Measurements from ENCODE around the gene TMEM117.

The TMEM117 gene

GRCh38 chr12:44342371-44342770 lies 506.5 kb downstream of the TMEM117 start:
- no peak for TF ChIP-seq RARB (CRISPR knock-in tag; IDR thresholded peaks at IDR 0.05)
- TF ChIP-seq PPARA (CRISPR knock-in tag; IDR thresholded peaks at IDR 0.05; ENCODE audit: borderline replicate concordance): no peak
- TF ChIP-seq, protein P1, sequence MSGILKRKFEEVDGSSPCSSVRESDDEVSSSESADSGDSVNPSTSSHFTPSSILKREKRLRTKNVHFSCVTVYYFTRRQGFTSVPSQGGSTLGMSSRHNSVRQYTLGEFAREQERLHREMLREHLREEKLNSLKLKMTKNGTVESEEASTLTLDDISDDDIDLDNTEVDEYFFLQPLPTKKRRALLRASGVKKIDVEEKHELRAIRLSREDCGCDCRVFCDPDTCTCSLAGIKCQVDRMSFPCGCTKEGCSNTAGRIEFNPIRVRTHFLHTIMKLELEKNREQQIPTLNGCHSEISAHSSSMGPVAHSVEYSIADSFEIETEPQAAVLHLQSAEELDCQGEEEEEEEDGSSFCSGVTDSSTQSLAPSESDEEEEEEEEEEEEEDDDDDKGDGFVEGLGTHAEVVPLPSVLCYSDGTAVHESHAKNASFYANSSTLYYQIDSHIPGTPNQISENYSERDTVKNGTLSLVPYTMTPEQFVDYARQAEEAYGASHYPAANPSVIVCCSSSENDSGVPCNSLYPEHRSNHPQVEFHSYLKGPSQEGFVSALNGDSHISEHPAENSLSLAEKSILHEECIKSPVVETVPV (CRISPR knock-in tag; IDR thresholded peaks at IDR 0.05): no peak
- TF ChIP-seq ISL1 (CRISPR knock-in tag; IDR thresholded peaks at IDR 0.05): no peak
- TF ChIP-seq ZC3H10 (CRISPR knock-in tag; IDR thresholded peaks at IDR 0.05): no peak
- TF ChIP-seq BACH2 (CRISPR knock-in tag; IDR thresholded peaks at IDR 0.05; ENCODE audit: borderline replicate concordance): no peak
- TF ChIP-seq ARNTL (CRISPR knock-in tag; IDR thresholded peaks at IDR 0.05; ENCODE audit: borderline replicate concordance, low read depth): no peak
- no peak for TF ChIP-seq ZFP3 (CRISPR knock-in tag; IDR thresholded peaks at IDR 0.05)
- TF ChIP-seq ZNF565 (CRISPR knock-in tag; conservative IDR thresholded peaks at IDR 0.05; ENCODE audit: low read depth): no peak
- TF ChIP-seq, protein P2, sequence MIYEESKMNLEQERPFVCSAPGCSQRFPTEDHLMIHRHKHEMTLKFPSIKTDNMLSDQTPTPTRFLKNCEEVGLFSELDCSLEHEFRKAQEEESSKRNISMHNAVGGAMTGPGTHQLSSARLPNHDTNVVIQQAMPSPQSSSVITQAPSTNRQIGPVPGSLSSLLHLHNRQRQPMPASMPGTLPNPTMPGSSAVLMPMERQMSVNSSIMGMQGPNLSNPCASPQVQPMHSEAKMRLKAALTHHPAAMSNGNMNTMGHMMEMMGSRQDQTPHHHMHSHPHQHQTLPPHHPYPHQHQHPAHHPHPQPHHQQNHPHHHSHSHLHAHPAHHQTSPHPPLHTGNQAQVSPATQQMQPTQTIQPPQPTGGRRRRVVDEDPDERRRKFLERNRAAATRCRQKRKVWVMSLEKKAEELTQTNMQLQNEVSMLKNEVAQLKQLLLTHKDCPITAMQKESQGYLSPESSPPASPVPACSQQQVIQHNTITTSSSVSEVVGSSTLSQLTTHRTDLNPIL (CRISPR knock-in tag; IDR thresholded peaks at IDR 0.05; ENCODE audit: low read depth): no peak
- no peak for TF ChIP-seq TSHZ2 (CRISPR knock-in tag; IDR thresholded peaks at IDR 0.05)
- TF ChIP-seq, protein P3, sequence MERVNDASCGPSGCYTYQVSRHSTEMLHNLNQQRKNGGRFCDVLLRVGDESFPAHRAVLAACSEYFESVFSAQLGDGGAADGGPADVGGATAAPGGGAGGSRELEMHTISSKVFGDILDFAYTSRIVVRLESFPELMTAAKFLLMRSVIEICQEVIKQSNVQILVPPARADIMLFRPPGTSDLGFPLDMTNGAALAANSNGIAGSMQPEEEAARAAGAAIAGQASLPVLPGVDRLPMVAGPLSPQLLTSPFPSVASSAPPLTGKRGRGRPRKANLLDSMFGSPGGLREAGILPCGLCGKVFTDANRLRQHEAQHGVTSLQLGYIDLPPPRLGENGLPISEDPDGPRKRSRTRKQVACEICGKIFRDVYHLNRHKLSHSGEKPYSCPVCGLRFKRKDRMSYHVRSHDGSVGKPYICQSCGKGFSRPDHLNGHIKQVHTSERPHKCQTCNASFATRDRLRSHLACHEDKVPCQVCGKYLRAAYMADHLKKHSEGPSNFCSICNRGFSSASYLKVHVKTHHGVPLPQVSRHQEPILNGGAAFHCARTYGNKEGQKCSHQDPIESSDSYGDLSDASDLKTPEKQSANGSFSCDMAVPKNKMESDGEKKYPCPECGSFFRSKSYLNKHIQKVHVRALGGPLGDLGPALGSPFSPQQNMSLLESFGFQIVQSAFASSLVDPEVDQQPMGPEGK (CRISPR knock-in tag; IDR thresholded peaks at IDR 0.05; ENCODE audit: borderline replicate concordance): no peak
- TF ChIP-seq SNAI2 (CRISPR knock-in tag; IDR thresholded peaks at IDR 0.05): no peak
- TF ChIP-seq ZNF70 (CRISPR knock-in tag; IDR thresholded peaks at IDR 0.05): no peak
- no peak for TF ChIP-seq ZFP30 (CRISPR knock-in tag; IDR thresholded peaks at IDR 0.05)
- no peak for TF ChIP-seq ZNF8 (CRISPR knock-in tag; IDR thresholded peaks at IDR 0.05)
- no peak for ATAC-seq

GRCh38 chr12:44347145-44347544 lies 511.3 kb downstream of the TMEM117 start:
- TF ChIP-seq ZFP30 (CRISPR knock-in tag; IDR thresholded peaks at IDR 0.05): no peak
- no peak for TF ChIP-seq ZC3H10 (CRISPR knock-in tag; IDR thresholded peaks at IDR 0.05)
- TF ChIP-seq ARNTL (CRISPR knock-in tag; IDR thresholded peaks at IDR 0.05; ENCODE audit: borderline replicate concordance, low read depth): no peak
- TF ChIP-seq GLIS3 (CRISPR knock-in tag; IDR thresholded peaks at IDR 0.05): no peak
- no peak for ATAC-seq

GRCh38 chr12:44357494-44357893 lies 521.6 kb downstream of the TMEM117 start:
- no peak for ATAC-seq
- TF ChIP-seq, protein P3 (CRISPR knock-in tag; IDR thresholded peaks at IDR 0.05; ENCODE audit: borderline replicate concordance): no peak
- TF ChIP-seq TSHZ2 (CRISPR knock-in tag; IDR thresholded peaks at IDR 0.05) (no peak), CSDC2 (CRISPR knock-in tag; IDR thresholded peaks at IDR 0.05) (no peak), BACH2 (CRISPR knock-in tag; IDR thresholded peaks at IDR 0.05; ENCODE audit: borderline replicate concordance) (no peak), RARB (CRISPR knock-in tag; IDR thresholded peaks at IDR 0.05) (no peak), ZFP30 (CRISPR knock-in tag; IDR thresholded peaks at IDR 0.05) (no peak), TCF4 (CRISPR knock-in tag; IDR thresholded peaks at IDR 0.05; ENCODE audit: borderline replicate concordance) (no peak), ZNF70 (CRISPR knock-in tag; IDR thresholded peaks at IDR 0.05) (no peak), ZNF8 (CRISPR knock-in tag; IDR thresholded peaks at IDR 0.05) (no peak), PPARA (CRISPR knock-in tag; IDR thresholded peaks at IDR 0.05; ENCODE audit: borderline replicate concordance) (no peak), ESRRG (CRISPR knock-in tag; IDR thresholded peaks at IDR 0.05) (no peak)
- TF ChIP-seq, protein P2 (CRISPR knock-in tag; IDR thresholded peaks at IDR 0.05; ENCODE audit: low read depth): no peak

Measured in SK-N-SH treated with all-trans-retinoic acid at 6 μM for 48 hours (cell line).